Kidney epithelial cell (primary cell): Measurements from ENCODE around the gene NPHP4. TPM values are rescaled to one million over a fixed set of nuclear protein-coding genes. Genes with fewer than 3 reads are reported as not detected.

Source experiments
- DNase-seq: peaks from one replicate; pipeline ENCODE4 v3.0.0-alpha.2; 2010; ENCODE audit warnings: low read depth
- H3K27me3 ChIP-seq: 2 replicates; pipeline ENCODE4 v1.6.0; 2011; ENCODE audit warnings: low read length; ENCODE audit not compliant: control insufficient read depth, insufficient read depth
- H3K36me3 ChIP-seq: 2 replicates; pipeline ENCODE4 v1.5.1; 2011; ENCODE audit warnings: low read length; ENCODE audit not compliant: control insufficient read depth, insufficient read depth
- H3K4me3 ChIP-seq: 2 replicates; pipeline ENCODE4 v1.5.1; 2011; ENCODE audit warnings: low read depth, mild to moderate bottlenecking, control low read depth, low read length
- CTCF ChIP-seq: IDR thresholded peaks from 2 replicates; pipeline ENCODE4 v1.5.1; 2011; ENCODE audit warnings: mild to moderate bottlenecking, moderate library complexity, low read length, control low read depth, inconsistent platforms; ENCODE audit not compliant: insufficient read depth, poor library complexity, severe bottlenecking
- total RNA-seq: library from RNA; depleted of rRNA; stranded (reverse); fragments of >200 nt; gene quantifications from 2 replicates; pipeline ENCODE4 v1.2.3, GENCODE V29; 2015

Gene NPHP4
- total RNA-seq, 1 donor from 2014 or later: 6.6 TPM

GRCh38 chr1:5864256-5864655 is 128.0 kb downstream of the NPHP4 start:
- no peak for DNase-seq
- Histone ChIP-seq H3K36me3 (no peaks in the 10 kb centered on the region), H3K4me3 (no peak overlapping the region), H3K27me3 (no peaks in the 10 kb centered on the region)
- no peak for TF ChIP-seq CTCF

- no peaks in the 10 kb centered on the region for H3K36me3 ChIP-seq
- DNase-seq: no peak
- H3K4me3 ChIP-seq: no peak overlapping the region
- H3K27me3 ChIP-seq: no peaks in the 10 kb centered on the region
- no peak for TF ChIP-seq CTCF
These were observed 129.0 kb downstream of the NPHP4 start for GRCh38 chr1:5863238-5863637.

GRCh38 chr1:5861871-5862825 is 130.1 kb downstream of the NPHP4 start:
- Histone ChIP-seq H3K36me3 (no peaks in the 10 kb centered on the region), H3K4me3 (no peak overlapping the region), H3K27me3 (no peaks in the 10 kb centered on the region)
- no peak for TF ChIP-seq CTCF
- DNase-seq: no peak

GRCh38 chr1:5860277-5860676 is 131.9 kb downstream of the NPHP4 start:
- Histone ChIP-seq H3K4me3 (no peak overlapping the region), H3K36me3 (no peaks in the 10 kb centered on the region), H3K27me3 (no peaks in the 10 kb centered on the region)
- no peak for TF ChIP-seq CTCF
- no peak for DNase-seq

- H3K36me3 ChIP-seq: no peaks in the 10 kb centered on the region
- no peak for TF ChIP-seq CTCF
- DNase-seq: no peak
- H3K27me3 ChIP-seq: no peaks in the 10 kb centered on the region
- no peak overlapping the region for H3K4me3 ChIP-seq
These were observed 132.5 kb downstream of the NPHP4 start for GRCh38 chr1:5859766-5860165.
